HG03521 (cell line): Measurements from ENCODE around the gene FANCM.
A peak's percentile ranks its signal among the peaks of the same experiment; 100 is the strongest.

Source experiments
- ATAC-seq: cut with Tn5 transposase; IDR thresholded peaks from one replicate; pipeline ENCODE4 v1.9.1; 2021; ENCODE audit warnings: mild to moderate bottlenecking, moderate library complexity; ENCODE audit not compliant: unreplicated experiment

The FANCM gene

GRCh38 chr14:45135659-45136395 lies at the start of gene FANCM:
Gene FANCM (plus strand): TSS chr14:45135930. CDS start chr14:45136032, 102 bp downstream.
- ATAC-seq = peak; percentile 36

- peak; percentile 62 for ATAC-seq
Measured at GRCh38 chr14:45089813-45090212, 45.9 kb upstream of the FANCM start.

- no peak for ATAC-seq
Measured at GRCh38 chr14:45091710-45092109, 44.0 kb upstream of the FANCM start.

- ATAC-seq = no peak
Measured at GRCh38 chr14:45094275-45094674, 41.5 kb upstream of the FANCM start.

GRCh38 chr14:45095143-45095542 lies 40.6 kb upstream of the FANCM start:
- ATAC-seq = no peak

- no peak for ATAC-seq
Measured at GRCh38 chr14:45096218-45096617, 39.5 kb upstream of the FANCM start.

- no peak for ATAC-seq
Measured at GRCh38 chr14:45103806-45104205, 31.9 kb upstream of the FANCM start.

GRCh38 chr14:45104561-45104960 lies 31.2 kb upstream of the FANCM start:
- no peak for ATAC-seq

GRCh38 chr14:45112896-45113781 lies 22.6 kb upstream of the FANCM start:
- ATAC-seq = no peak

GRCh38 chr14:45114327-45114726 lies 21.4 kb upstream of the FANCM start:
- ATAC-seq = no peak

- ATAC-seq = no peak
Measured at GRCh38 chr14:45118594-45118993, 17.1 kb upstream of the FANCM start.

GRCh38 chr14:45120096-45120495 lies 15.6 kb upstream of the FANCM start:
- ATAC-seq = no peak

- no peak for ATAC-seq
Measured at GRCh38 chr14:45123271-45123670, 12.5 kb upstream of the FANCM start.

GRCh38 chr14:45125754-45126153 lies 10.0 kb upstream of the FANCM start:
- ATAC-seq = no peak

GRCh38 chr14:45128963-45129629 lies 6.6 kb upstream of the FANCM start:
- ATAC-seq = no peak

- ATAC-seq = no peak
Measured at GRCh38 chr14:45133683-45134050, 2.1 kb upstream of the FANCM start.

GRCh38 chr14:45134051-45134958 lies 1.4 kb upstream of the FANCM start, which contains the start of gene FKBP3:
Gene FKBP3 (minus strand): TSS chr14:45134481. CDS start chr14:45134456, 25 bp downstream.
- ATAC-seq = peak; percentile 90

- ATAC-seq = no peak
Measured at GRCh38 chr14:45135156-45135555, 574 bp upstream of the FANCM start.

GRCh38 chr14:45136399-45136798 lies 669 bp downstream of the FANCM start:
- ATAC-seq = no peak

GRCh38 chr14:45140661-45141187 lies 5.0 kb downstream of the FANCM start:
- ATAC-seq = no peak
